OCI-LY1 (cell line): ENCODE measurements around the gene KLC1.

Experiments
- H2AFZ ChIP-seq: fragments of 200-600 bp; sonication (generic), shearing (Covaris generic); 2 replicates; pipeline ENCODE4 v1.6.0; 2014; ENCODE audit warnings: antibody characterized with exemption, mild to moderate bottlenecking, low read length
- H3F3A ChIP-seq: fragments of 200-600 bp; sonication (generic), shearing (Covaris generic); 2 replicates; pipeline ENCODE4 v1.6.0; 2014; ENCODE audit warnings: mild to moderate bottlenecking, antibody characterized with exemption, low read length, moderate library complexity; ENCODE audit not compliant: insufficient read depth
- H3K27ac ChIP-seq: fragments of 200-600 bp; sonication (generic); 2 replicates; pipeline ENCODE4 v1.5.1; 2014; ENCODE audit warnings: low read length, mixed run types, mild to moderate bottlenecking, low read depth; ENCODE audit not compliant: poor library complexity, severe bottlenecking
- H3K27me3 ChIP-seq: fragments of 200-600 bp; sonication (generic); 2 replicates; pipeline ENCODE4 v1.6.0; 2014; ENCODE audit warnings: antibody characterized with exemption, mild to moderate bottlenecking, low read length, moderate library complexity; ENCODE audit not compliant: insufficient read depth
- H3K36me3 ChIP-seq: fragments of 200-600 bp; sonication (generic); 2 replicates; pipeline ENCODE4 v1.6.1; 2014; ENCODE audit warnings: mild to moderate bottlenecking, antibody characterized with exemption, low read length, moderate library complexity, mixed read lengths; ENCODE audit not compliant: insufficient read depth
- H3K4me1 ChIP-seq: fragments of 200-600 bp; sonication (generic); 2 replicates; pipeline ENCODE4 v1.5.1; 2014; ENCODE audit warnings: mild to moderate bottlenecking, low read length, moderate library complexity; ENCODE audit not compliant: insufficient read depth, severe bottlenecking
- H3K4me2 ChIP-seq: fragments of 200-600 bp; sonication (generic), shearing (Covaris generic); 2 replicates; pipeline ENCODE4 v1.6.1; 2014; ENCODE audit warnings: low read length
- H3K4me3 ChIP-seq: fragments of 200-600 bp; sonication (generic); 2 replicates; pipeline ENCODE4 v1.5.1; 2014; ENCODE audit warnings: low read length, low read depth, mild to moderate bottlenecking, mixed read lengths; ENCODE audit not compliant: poor library complexity, severe bottlenecking
- H3K79me2 ChIP-seq: fragments of 200-600 bp; shearing (Covaris generic); 2 replicates; pipeline ENCODE4 v1.6.1; 2016; ENCODE audit warnings: mixed run types, low read length, mixed read lengths; ENCODE audit not compliant: insufficient read depth
- H3K9ac ChIP-seq: fragments of 200-600 bp; sonication (generic), shearing (Covaris generic); 2 replicates; pipeline ENCODE4 v1.6.1; 2014; ENCODE audit warnings: mild to moderate bottlenecking, low read length, mixed read lengths
- H3K9me2 ChIP-seq: fragments of 200-600 bp; sonication (generic), shearing (Covaris generic); 2 replicates; pipeline ENCODE4 v1.6.1; 2014; ENCODE audit warnings: low read depth, mild to moderate bottlenecking, low read length, mixed read lengths
- H3K9me3 ChIP-seq: fragments of 200-600 bp; shearing (Covaris generic); 2 replicates; pipeline ENCODE4 v1.6.1; 2014; ENCODE audit warnings: low read length, mixed read lengths
- H4K20me1 ChIP-seq: fragments of 200-600 bp; sonication (generic), shearing (Covaris generic); 2 replicates; pipeline ENCODE4 v1.6.0; 2016; ENCODE audit warnings: mild to moderate bottlenecking, low read length; ENCODE audit not compliant: insufficient read depth
- CTCF ChIP-seq: fragments of 200-600 bp; sonication (generic), shearing (Covaris generic); IDR thresholded peaks from 2 replicates; pipeline ENCODE4 v1.5.1; 2017; ENCODE audit warnings: mild to moderate bottlenecking, antibody characterized with exemption, low read length, moderate library complexity, mixed read lengths
- EZH2 ChIP-seq: fragments of 200-600 bp; sonication (generic), shearing (Covaris generic); IDR thresholded peaks from 2 replicates; pipeline ENCODE4 v1.8.0; 2017; ENCODE audit warnings: borderline replicate concordance, mixed run types, mild to moderate bottlenecking, antibody characterized with exemption, low read length, moderate library complexity, mixed read lengths

The KLC1 gene

DNA sequence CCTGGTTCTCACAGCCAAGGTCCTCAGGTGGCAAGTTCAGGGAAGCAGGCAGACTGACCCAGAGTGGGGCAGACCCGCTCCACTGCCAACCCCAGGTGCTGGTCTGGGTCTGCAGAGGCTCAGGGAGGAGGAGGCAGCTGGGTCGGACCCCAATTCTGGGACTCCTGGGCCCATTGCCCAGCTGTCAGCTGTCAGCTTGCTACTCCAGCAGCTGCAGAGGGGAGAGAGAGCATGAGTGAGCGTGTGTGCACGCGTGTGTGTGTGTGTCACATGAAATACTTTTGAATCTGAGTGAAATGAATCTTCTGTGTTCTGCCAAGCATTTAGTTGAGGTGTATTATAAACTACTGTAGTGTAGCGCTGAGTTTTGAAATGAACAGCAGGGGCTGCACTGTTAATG is 55.5 kb downstream of the KLC1 start:
- H3K36me3 ChIP-seq: peaks cover 85% of the 10 kb centered on the region

GRCh38 chr14:103684871-103685270 is 55.9 kb downstream of the KLC1 start:
- Histone ChIP-seq H2AFZ (no peak overlapping the region), H4K20me1 (no peaks in the 10 kb centered on the region), H3K9me3 (no peaks in the 10 kb centered on the region), H3K4me1 (peaks cover 34% of the 10 kb centered on the region), H3K9ac (no peak overlapping the region), H3K79me2 (no peaks in the 10 kb centered on the region), H3K4me3 (no peak overlapping the region), H3K4me2 (no peak overlapping the region), H3K27me3 (no peaks in the 10 kb centered on the region), H3K27ac (peak overlapping the region; percentile 14), H3K9me2 (no peaks in the 10 kb centered on the region), H3K36me3 (peaks cover 81% of the 10 kb centered on the region), H3F3A (no peaks in the 10 kb centered on the region)
- TF ChIP-seq CTCF (no peak), EZH2 (no peak)

More for the DNA sequence above, 55.5 kb downstream of the KLC1 start:
- no peak overlapping the region for H3K9ac ChIP-seq
- no peak overlapping the region for H2AFZ ChIP-seq
- no peaks in the 10 kb centered on the region for H4K20me1 ChIP-seq
- no peak overlapping the region for H3K4me3 ChIP-seq
- H3K27me3 ChIP-seq: no peaks in the 10 kb centered on the region
- peak overlapping the region; percentile 14 for H3K27ac ChIP-seq
- TF ChIP-seq CTCF (no peak), EZH2 (no peak)
- H3K9me2 ChIP-seq: no peaks in the 10 kb centered on the region
- H3K4me1 ChIP-seq: peaks cover 34% of the 10 kb centered on the region
- no peaks in the 10 kb centered on the region for H3F3A ChIP-seq
- no peaks in the 10 kb centered on the region for H3K9me3 ChIP-seq
- H3K4me2 ChIP-seq: no peak overlapping the region
- no peaks in the 10 kb centered on the region for H3K79me2 ChIP-seq

DNA sequence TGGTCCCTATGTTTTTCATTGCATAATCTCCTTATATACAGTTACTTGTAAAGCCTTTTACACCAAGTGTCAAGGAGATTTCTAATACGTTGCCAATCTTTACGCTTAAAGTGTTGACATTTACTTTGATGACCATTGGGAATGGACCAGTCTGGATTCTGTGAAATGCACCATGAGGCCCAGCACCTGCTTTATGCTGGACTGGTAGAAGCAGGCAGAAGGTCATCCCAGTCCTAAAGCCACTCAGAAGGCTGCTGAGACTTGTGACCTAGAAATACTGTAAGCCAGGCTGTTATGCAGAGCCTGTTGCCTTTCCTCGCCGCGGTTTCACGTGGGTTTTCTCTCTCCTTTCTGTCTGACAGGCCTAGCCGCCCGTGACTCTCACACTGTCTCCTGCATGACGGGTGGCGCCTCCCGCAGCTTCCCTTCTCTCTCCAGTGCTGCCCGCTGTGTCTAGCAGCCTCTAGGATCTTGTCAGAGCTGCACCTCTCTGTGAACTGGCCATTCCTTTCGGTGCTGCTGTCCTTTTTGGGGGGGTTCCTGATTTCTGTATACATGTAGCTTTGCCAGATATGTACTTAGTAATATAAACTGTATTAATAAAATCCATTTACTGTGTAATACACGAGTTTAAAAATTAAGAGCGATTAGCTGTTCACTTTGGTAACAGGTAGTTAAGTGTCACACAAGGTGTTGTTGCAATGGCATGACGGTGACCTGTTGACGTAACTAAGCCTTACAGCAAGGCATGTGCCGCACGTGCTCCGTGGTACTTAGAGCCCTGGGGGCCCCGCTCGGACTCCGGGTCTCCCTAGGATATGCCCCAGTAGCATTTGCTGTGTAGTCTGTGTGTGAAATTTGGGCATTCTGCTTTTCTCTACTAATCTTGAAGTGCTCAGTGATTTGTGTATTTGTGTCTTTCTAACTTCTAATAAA is 56.5 kb downstream of the KLC1 start:
- H3K27ac ChIP-seq: peak overlapping the region; percentile 14
- H3K4me1 ChIP-seq: peaks cover 38% of the 10 kb centered on the region
- no peak overlapping the region for H2AFZ ChIP-seq
- no peaks in the 10 kb centered on the region for H3K79me2 ChIP-seq
- no peaks in the 10 kb centered on the region for H3K9me3 ChIP-seq
- H3K4me3 ChIP-seq: no peak overlapping the region
- H3F3A ChIP-seq: no peaks in the 10 kb centered on the region
- H3K36me3 ChIP-seq: peaks cover 74% of the 10 kb centered on the region
- no peak overlapping the region for H3K4me2 ChIP-seq
- H3K27me3 ChIP-seq: no peaks in the 10 kb centered on the region
- no peak for TF ChIP-seq CTCF
- TF ChIP-seq EZH2: no peak
- H4K20me1 ChIP-seq: no peaks in the 10 kb centered on the region
- H3K9ac ChIP-seq: no peak overlapping the region
- H3K9me2 ChIP-seq: no peaks in the 10 kb centered on the region
